ENCODE data around the gene CHID1. TPM values are rescaled to one million over a fixed set of nuclear protein-coding genes. Genes with fewer than 3 reads are reported as not detected.

Gene CHID1
- total RNA-seq, 2 donors from 2014 or later: 39.4 to 81.4 TPM

DNA sequence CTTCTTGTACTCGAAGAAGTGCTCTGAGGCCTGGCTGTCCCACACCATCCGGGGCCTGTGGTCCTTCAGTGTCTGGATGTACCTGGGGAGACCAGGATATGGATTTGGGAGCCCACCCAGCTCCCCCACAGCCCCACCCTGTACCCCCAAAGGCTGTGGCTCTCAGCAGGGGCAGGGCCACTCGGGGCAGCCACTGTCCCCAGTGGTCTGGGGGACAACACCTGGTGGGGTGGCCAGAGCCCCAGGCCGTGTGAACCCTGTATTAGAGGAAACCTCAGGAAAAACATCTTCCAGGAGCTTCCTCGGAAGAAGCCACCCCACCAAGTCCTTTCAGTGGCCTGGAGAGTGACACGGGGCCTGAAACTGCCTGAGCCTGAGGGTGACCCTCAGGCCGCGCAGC is 40.2 kb downstream of the CHID1 start:
- intact Hi-C loops (cut with DNase I): no loop called here
- DNase-seq (no peak), ATAC-seq (no peak)
- H3K36me3 ChIP-seq (replicated peaks in 1 of 2; ENCODE audit: insufficient read depth in 1 of 2, low read depth in 2 of 2): no peaks in the 10 kb centered on the region
- H3K27ac ChIP-seq: no peak overlapping the region
- H3K9me3 ChIP-seq: no peaks in the 10 kb centered on the region
- no peaks in the 10 kb centered on the region for H3K27me3 ChIP-seq
- no peak overlapping the region for H3K4me3 ChIP-seq
- H3K4me1 ChIP-seq: peaks cover 14% of the 10 kb centered on the region
- 80 to 93% methylated on average over 2 to 8 of the region's 8 CpGs for WGBS, 2 donors
- TF ChIP-seq CTCF (IDR thresholded peaks at IDR 0.05) (no peak), POLR2A (IDR thresholded peaks at IDR 0.05) (no peak)

- Histone ChIP-seq H3K9me3 (no peaks in the 10 kb centered on the region), H3K36me3 (replicated peaks in 1 of 2; ENCODE audit: insufficient read depth in 1 of 2, low read depth in 2 of 2) (no peaks in the 10 kb centered on the region), H3K27me3 (no peaks in the 10 kb centered on the region), H3K4me1 (peaks cover 12% of the 10 kb centered on the region), H3K27ac (no peak overlapping the region), H3K4me3 (no peak overlapping the region)
- no peak for TF ChIP-seq POLR2A (IDR thresholded peaks at IDR 0.05)
- TF ChIP-seq CTCF (IDR thresholded peaks at IDR 0.05): peak in 1 of 7 experiments; percentile 16
- WGBS, 2 donors: 58 to 64% methylated on average over 7 to 8 of the region's 8 CpGs
- ATAC-seq: no peak
- no peak for DNase-seq
- intact Hi-C loops (cut with DNase I): no loop called here
These were observed 40.5 kb downstream of the CHID1 start for GRCh38 chr11:870127-870413.

- Histone ChIP-seq H3K9me3 (no peaks in the 10 kb centered on the region), H3K4me3 (no peak overlapping the region), H3K27ac (no peak overlapping the region), H3K4me1 (peaks cover 12% of the 10 kb centered on the region), H3K27me3 (no peaks in the 10 kb centered on the region), H3K36me3 (replicated peaks in 1 of 2; ENCODE audit: insufficient read depth in 1 of 2, low read depth in 2 of 2) (no peaks in the 10 kb centered on the region)
- intact Hi-C loops (cut with DNase I): loop anchor here (10.0 kb wide), 1 partner anchor 585 kb away; no protein-coding TSS in a partner anchor
- WGBS, 2 donors: 90 to 96% methylated on average over 11 to 19 of the region's 25 CpGs
- ATAC-seq: no peak
- TF ChIP-seq POLR2A (IDR thresholded peaks at IDR 0.05) (no peak), CTCF (IDR thresholded peaks at IDR 0.05) (no peak)
- DNase-seq: no peak
These were observed 41.0 kb downstream of the CHID1 start for GRCh38 chr11:869399-870126.

GRCh38 chr11:868802-869201 is 41.8 kb downstream of the CHID1 start:
- H3K27ac ChIP-seq: peak overlapping the region in 2 of 4 donors; percentile 0 to 4
- ATAC-seq (no peak), DNase-seq (no peak)
- H3K36me3 ChIP-seq (replicated peaks in 1 of 2; ENCODE audit: insufficient read depth in 1 of 2, low read depth in 2 of 2): no peaks in the 10 kb centered on the region
- peaks cover 12% of the 10 kb centered on the region for H3K4me1 ChIP-seq
- no peaks in the 10 kb centered on the region for H3K9me3 ChIP-seq
- H3K27me3 ChIP-seq: no peaks in the 10 kb centered on the region
- H3K4me3 ChIP-seq: no peak overlapping the region
- TF ChIP-seq POLR2A (IDR thresholded peaks at IDR 0.05): no peak
- intact Hi-C loops (cut with DNase I): loop anchor here (10.0 kb wide), 1 partner anchor 586 kb away; no protein-coding TSS in a partner anchor
- 69 to 81% methylated on average over 4 to 11 of the region's 12 CpGs for WGBS, 2 donors

- Histone ChIP-seq H3K4me1 (peaks cover 12% of the 10 kb centered on the region), H3K27me3 (no peaks in the 10 kb centered on the region), H3K27ac (peak overlapping the region in 2 of 4 donors; percentile 0 to 4), H3K9me3 (no peaks in the 10 kb centered on the region), H3K36me3 (replicated peaks in 1 of 2; ENCODE audit: insufficient read depth in 1 of 2, low read depth in 2 of 2) (no peaks in the 10 kb centered on the region), H3K4me3 (no peak overlapping the region)
- WGBS, 2 donors: 52 to 54% methylated on average over 7 to 17 of the region's 17 CpGs
- ATAC-seq: peak; percentile 51
- DNase-seq: peak; percentile 57 to 85 (median 76)
- no peak for TF ChIP-seq POLR2A (IDR thresholded peaks at IDR 0.05)
- TF ChIP-seq CTCF (IDR thresholded peaks at IDR 0.05): no peak
- intact Hi-C loops (cut with DNase I): loop anchor here (10.0 kb wide), 1 partner anchor 586 kb away; no protein-coding TSS in a partner anchor
These were observed 42.2 kb downstream of the CHID1 start for GRCh38 chr11:868394-868793.

Data from body of pancreas (tissue), 4 donors.